ENCODE measurements around the gene USP6. TPM values are rescaled to one million over a fixed set of nuclear protein-coding genes. Genes with fewer than 3 reads are reported as not detected.

Gene USP6
- total and polyA plus RNA-seq, 2 of the 4 experiments (the other 2 are of a cell fraction), result 0.02 TPM; not detected in 1

DNA sequence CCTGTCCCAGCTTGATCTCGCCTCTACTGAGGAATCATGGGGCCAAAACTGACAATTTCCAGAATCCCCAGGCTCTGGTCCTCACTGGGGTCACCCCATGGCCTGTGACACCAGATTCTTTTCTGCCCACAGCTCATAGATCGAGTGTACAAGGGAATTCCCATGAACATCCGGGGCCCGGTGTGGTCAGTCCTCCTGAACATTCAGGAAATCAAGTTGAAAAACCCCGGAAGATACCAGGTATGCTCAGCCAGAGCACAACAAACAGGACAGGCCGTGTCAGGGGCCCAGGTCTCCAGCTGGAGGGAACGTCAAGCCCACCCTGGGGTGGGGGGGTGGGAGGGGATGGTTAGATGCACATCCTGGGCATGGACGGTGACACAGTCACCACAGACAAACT is 17.5 kb downstream of the USP6 start:
- no TSS peak for BruUV-seq (replicated peaks)
- no peak for TF ChIP-seq CEBPB (IDR thresholded peaks at IDR 0.05; ENCODE audit: low read depth, low read length)
- no peak for TF ChIP-seq FOS (IDR thresholded peaks at IDR 0.05; ENCODE audit: low read depth, low read length)
- no peak for TF ChIP-seq MXI1 (IDR thresholded peaks at IDR 0.05; ENCODE audit: borderline replicate concordance, low read depth, low read length)
- TF ChIP-seq ELK1 (IDR thresholded peaks at IDR 0.05; ENCODE audit: borderline replicate concordance, low read depth, low read length), result no peak
- TF ChIP-seq NFE2L2 (IDR thresholded peaks at IDR 0.05; ENCODE audit: low read depth, low read length), result no peak
- TF ChIP-seq CTCF (conservative IDR thresholded peaks at IDR 0.05; ENCODE audit: low read depth, low read length), result no peak
- no peak for TF ChIP-seq USF2 (IDR thresholded peaks at IDR 0.05; ENCODE audit: low read depth, low read length)
- no peak for TF ChIP-seq RFX5 (IDR thresholded peaks at IDR 0.05; ENCODE audit: low read depth, low read length)
- TF ChIP-seq MAFK (IDR thresholded peaks at IDR 0.05; ENCODE audit: low read depth, low read length), result no peak
- no peak for TF ChIP-seq RCOR1 (IDR thresholded peaks at IDR 0.05; ENCODE audit: insufficient replicate concordance, low read length)
- TF ChIP-seq SMC3 (IDR thresholded peaks at IDR 0.05; ENCODE audit: low read depth, low read length), result no peak
- no peak for TF ChIP-seq BHLHE40 (IDR thresholded peaks at IDR 0.05; ENCODE audit: low read depth, low read length)
- no peak for TF ChIP-seq CHD1 (IDR thresholded peaks at IDR 0.05; ENCODE audit: low read depth, low read length)
- no peak for TF ChIP-seq RAD21 (IDR thresholded peaks at IDR 0.05; ENCODE audit: low read length)
- no peak for TF ChIP-seq MAZ (IDR thresholded peaks at IDR 0.05; ENCODE audit: borderline replicate concordance, low read depth, low read length)
- TF ChIP-seq POLR2A (IDR thresholded peaks at IDR 0.05; ENCODE audit: low read depth, low read length), result no peak
- in situ Hi-C loops (cut with MboI; ENCODE audit: low sequenced_read_pairs) (no loop called here), intact Hi-C loops (cut with micrococcal nuclease) (no loop called here), dilution Hi-C loops (cut with HindIII; ENCODE audit: low sequenced_read_pairs, unreplicated experiment) (no loop called here)
- ChIA-PET CTCF (no interaction called here), POLR2A (ENCODE audit: unreplicated experiment) (no interaction called here)
- H3K18ac ChIP-seq (ENCODE audit: low read depth, low read length), result no peak overlapping the region
- H3K79me1 ChIP-seq (ENCODE audit: low read depth in 1 of 2, low read length in 2 of 2), result no peaks in the 10 kb centered on the region
- no peak overlapping the region for H3K4me2 ChIP-seq (ENCODE audit: low read depth, low read length)
- H3K56ac ChIP-seq (ENCODE audit: extremely low read depth, insufficient read depth, low read length), result no peak overlapping the region
- no peaks in the 10 kb centered on the region for H3K9me3 ChIP-seq (ENCODE audit: control insufficient read depth, insufficient read depth, low read length)
- no peaks in the 10 kb centered on the region for H4K20me1 ChIP-seq (ENCODE audit: insufficient read depth, low read length)
- H3K4me3 ChIP-seq (ENCODE audit: insufficient read depth, low read depth, low read length), result no peak overlapping the region
- H2BK120ac ChIP-seq (ENCODE audit: low read depth, low read length), result no peak overlapping the region
- H4K91ac ChIP-seq (ENCODE audit: insufficient read depth, low read depth, low read length), result no peak overlapping the region
- H3K23ac ChIP-seq (ENCODE audit: low read depth, low read length), result no peak overlapping the region
- H3K4ac ChIP-seq (ENCODE audit: low read depth, low read length), result no peak overlapping the region
- 45% methylated on average over 4 of the region's 8 CpGs; no CpG with 5 or more reads in 1 of the 2 experiments for WGBS, 2 experiments (ENCODE audit: extremely low coverage in 2 of 2, insufficient read length in 1 of 2)
- no peak overlapping the region for H2AK9ac ChIP-seq (replicated peaks; ENCODE audit: low read depth, low read length, poor library complexity)
- no peaks in the 10 kb centered on the region for H3K36me3 ChIP-seq (ENCODE audit: control insufficient read depth, insufficient read depth, low read length)
- H4K8ac ChIP-seq (ENCODE audit: low read depth in 2 of 2, low read length in 2 of 2), result no peak overlapping the region
- peaks cover 13% of the 10 kb centered on the region for H3K27me3 ChIP-seq (ENCODE audit: control insufficient read depth, insufficient read depth, low read length)
- no peaks in the 10 kb centered on the region for H3K4me1 ChIP-seq (ENCODE audit: control insufficient read depth, insufficient read depth, low read length)
- H2BK20ac ChIP-seq (ENCODE audit: low read depth, low read length), result no peak overlapping the region
- no peak overlapping the region for H4K5ac ChIP-seq (ENCODE audit: low read depth, low read length)
- H3K9me1 ChIP-seq (ENCODE audit: insufficient read depth, low read length), result no peaks in the 10 kb centered on the region
- H3K14ac ChIP-seq (replicated peaks; ENCODE audit: low read depth, low read length), result no peak overlapping the region
- H3K9ac ChIP-seq (ENCODE audit: low read depth, low read length), result no peak overlapping the region
- no peak overlapping the region for H2BK5ac ChIP-seq (ENCODE audit: low read depth, low read length, poor library complexity, severe bottlenecking)
- H2AK5ac ChIP-seq (ENCODE audit: low read depth, low read length), result no peak overlapping the region
- H3K27ac ChIP-seq (ENCODE audit: insufficient read depth, low read length), result no peak overlapping the region
- H2BK15ac ChIP-seq (ENCODE audit: low read depth, low read length), result no peak overlapping the region
- ATAC-seq (ENCODE audit: low read depth), result no peak
- no peak for DNase-seq
- no peak overlapping the region for H2AFZ ChIP-seq (replicated peaks; ENCODE audit: low read length, poor library complexity)

Measured in IMR-90 (cell line).